AG09309 (cell line): ENCODE results near the gene MBNL1.
A peak's percentile ranks its signal among the peaks of the same experiment; 100 is the strongest.

Experiments used
- DNase-seq: peaks from one replicate; pipeline ENCODE4 v3.0.0-alpha.2; 2010; ENCODE audit warnings: low read depth
- H3K4me3 ChIP-seq: 2 replicates; pipeline ENCODE4 v1.5.1; 2011; ENCODE audit warnings: mild to moderate bottlenecking, low read depth, low read length, moderate library complexity; ENCODE audit not compliant: control insufficient read depth
- CTCF ChIP-seq: IDR thresholded peaks from 2 replicates; pipeline ENCODE4 v1.5.1; 2011; ENCODE audit warnings: mild to moderate bottlenecking, low read depth, low read length, inconsistent platforms; ENCODE audit not compliant: insufficient read depth, control insufficient read depth; ENCODE audit errors: missing control alignments

MBNL1 gene

GRCh38 chr3:152461460-152461859 is 192.7 kb downstream of the MBNL1 start:
- no peak overlapping the region for H3K4me3 ChIP-seq
- no peak for TF ChIP-seq CTCF
- DNase-seq = no peak

- peak; percentile 71 for DNase-seq
- TF ChIP-seq CTCF = peak; percentile 50
- no peak overlapping the region for H3K4me3 ChIP-seq
Measured at GRCh38 chr3:152466784-152467183, 198.1 kb downstream of the MBNL1 start.

- H3K4me3 ChIP-seq = no peak overlapping the region
- DNase-seq = no peak
- TF ChIP-seq CTCF = no peak
Measured at GRCh38 chr3:152469248-152470025, 200.7 kb downstream of the MBNL1 start.

- TF ChIP-seq CTCF = no peak
- H3K4me3 ChIP-seq = no peak overlapping the region
- DNase-seq = no peak
Measured at GRCh38 chr3:152470095-152470494, 201.4 kb downstream of the MBNL1 start.

GRCh38 chr3:152470893-152471292 is 202.2 kb downstream of the MBNL1 start:
- DNase-seq = no peak
- H3K4me3 ChIP-seq = no peak overlapping the region
- no peak for TF ChIP-seq CTCF

GRCh38 chr3:152471814-152472671 is 203.3 kb downstream of the MBNL1 start:
- TF ChIP-seq CTCF = peak; percentile 64
- H3K4me3 ChIP-seq = no peak overlapping the region
- no peak for DNase-seq
